Naive thymus-derived CD4-positive, alpha-beta T cell (primary cell): ENCODE data around the gene ZNF502. TPM values are rescaled to one million over a fixed set of nuclear protein-coding genes. Genes with fewer than 3 reads are reported as not detected.
A peak's percentile ranks its signal among the peaks of the same experiment; 100 is the strongest.

Source experiments
- ATAC-seq: fragments of 150-1000 bp; cut with Tn5 transposase; 2 replicates; pipeline ENCODE4 v1.10.0; 2021; ENCODE audit warnings: mild to moderate bottlenecking, moderate library complexity
- CTCF ChIA-PET: fragments of 350-600 bp; sonication (Branson Sonifier 250); formaldehyde crosslinking; loops from one replicate; lab custom pipeline; 2021; ENCODE audit warnings: antibody characterized with exemption; lab: Charles Lee
- POLR2A ChIA-PET: fragments of 350-600 bp; sonication (Branson Sonifier 250); formaldehyde crosslinking; loops from one replicate; lab custom pipeline; 2021; ENCODE audit warnings: antibody characterized with exemption, inconsistent platforms; lab: Charles Lee
- DNase-seq, 9 donors: peaks; one replicate each; pipeline versions ENCODE4 v3.0.0 to v3.0.0-alpha.2; 2020 to 2022; ENCODE audit warnings: mixed read lengths in 1 of 9
- H3K27ac ChIP-seq: one replicate; pipeline ENCODE4 v1.7.0; 2013; ENCODE audit warnings: mild to moderate bottlenecking, low read depth, low read length, moderate library complexity
- H3K27me3 ChIP-seq, 2 donors: one replicate each; pipeline ENCODE4 v1.7.0; 2013; ENCODE audit warnings: low read length in 2 of 2, mild to moderate bottlenecking in 2 of 2, moderate library complexity in 2 of 2; ENCODE audit not compliant: control insufficient read depth in 2 of 2, insufficient read depth in 2 of 2
- H3K36me3 ChIP-seq, 3 experiments: 1 replicate in 2 of 3; 2 replicates in 1 of 3; pipeline ENCODE4 v1.7.0; 2013; ENCODE audit warnings: low read length in 3 of 3, mild to moderate bottlenecking in 3 of 3, moderate library complexity in 1 of 3; ENCODE audit not compliant: insufficient read depth in 3 of 3, control insufficient read depth in 2 of 3
- H3K4me1 ChIP-seq, 2 donors: one replicate each; pipeline ENCODE4 v1.7.0; 2013; ENCODE audit warnings: low read length in 2 of 2, mild to moderate bottlenecking in 2 of 2, moderate library complexity in 1 of 2; ENCODE audit not compliant: control insufficient read depth in 2 of 2, insufficient read depth in 2 of 2
- H3K4me3 ChIP-seq: 2 replicates; pipeline ENCODE4 v1.7.0; 2013; ENCODE audit warnings: mild to moderate bottlenecking, low read length
- H3K9me3 ChIP-seq, 3 experiments: 1 replicate in 2 of 3; 2 replicates in 1 of 3; pipeline ENCODE4 v1.7.0; 2013; ENCODE audit warnings: low read length in 3 of 3; ENCODE audit not compliant: control insufficient read depth in 2 of 3
- H3K27ac Mint-ChIP-seq, 9 donors: one replicate each; pipeline ENCODE4 v1.8.0; 2020 to 2022; ENCODE audit warnings: mixed read lengths in 9 of 9, mild to moderate bottlenecking in 8 of 9, moderate library complexity in 5 of 9, inconsistent platforms in 2 of 9
- H3K27me3 Mint-ChIP-seq, 5 donors: one replicate each; pipeline ENCODE4 v1.8.0; 2021 to 2022; ENCODE audit warnings: mixed read lengths in 5 of 5, mild to moderate bottlenecking in 1 of 5
- H3K36me3 Mint-ChIP-seq, 5 donors: one replicate each; pipeline ENCODE4 v1.8.0; 2020 to 2022; ENCODE audit warnings: mixed read lengths in 5 of 5, mild to moderate bottlenecking in 3 of 5, inconsistent platforms in 1 of 5
- H3K4me1 Mint-ChIP-seq, 7 donors: one replicate each; pipeline ENCODE4 v1.8.0; 2020 to 2022; ENCODE audit warnings: mixed read lengths in 7 of 7, mild to moderate bottlenecking in 3 of 7, inconsistent platforms in 1 of 7
- H3K4me3 Mint-ChIP-seq, 10 donors: one replicate each; pipeline ENCODE4 v1.8.0; 2020 to 2022; ENCODE audit warnings: mild to moderate bottlenecking in 10 of 10, mixed read lengths in 10 of 10, moderate library complexity in 6 of 10, inconsistent platforms in 2 of 10
- H3K9me3 Mint-ChIP-seq, 11 donors: one replicate each; pipeline ENCODE4 v1.8.0; 2020 to 2022; ENCODE audit warnings: mixed read lengths in 11 of 11, mild to moderate bottlenecking in 4 of 11, inconsistent platforms in 1 of 11, moderate library complexity in 1 of 11
- intact Hi-C, 2 donors: fragments of 100-400 bp; cut with micrococcal nuclease; formaldehyde crosslinking; loops; one replicate each; pipeline ENCODE4 v1.15.1; 2023
- polyA plus RNA-seq, 2 donors: library from polyadenylated mRNA; unstranded; fragments of 300-500 nt; fragmentation: Illumina TruSeq; gene quantifications; one replicate each; pipeline ENCODE4 v1.2.3, GENCODE V29; 2021
- total RNA-seq, 6 experiments: library from RNA in 5 of 6; stranded (reverse) in 5 of 6; gene quantifications; 1 replicate in 5 of 6; 2 replicates in 1 of 6; pipeline ENCODE4 v1.2.3 and lab custom pipeline; 2021 to 2026

ZNF502 gene
- total and polyA plus RNA-seq, 7 experiments from 2014 or later: 1.1 to 6.1 (median 4.3) TPM

- Mint-ChIP-seq H3K36me3 (peaks cover 5 to 52% (median 38%) of the 10 kb centered on the region in 5 donors), H3K27ac (no peak overlapping the region), H3K4me3 (no peak overlapping the region), H3K27me3 (peaks cover 0 to 6% (median 0%) of the 10 kb centered on the region in 5 donors), H3K4me1 (no peaks in the 10 kb centered on the region), H3K9me3 (peaks cover 11 to 95% (median 42%) of the 10 kb centered on the region in 11 donors)
- no peaks in the 10 kb centered on the region for H3K4me1 ChIP-seq
- no peak for ATAC-seq
- ChIA-PET CTCF (no interaction called here), POLR2A (no interaction called here)
- peaks cover 0 to 44% (median 0%) of the 10 kb centered on the region in 3 experiments for H3K9me3 ChIP-seq
- no peaks in the 10 kb centered on the region for H3K27me3 ChIP-seq
- H3K36me3 ChIP-seq: peaks cover 0 to 1% (median 0%) of the 10 kb centered on the region in 3 experiments
- H3K4me3 ChIP-seq: no peak overlapping the region
- intact Hi-C loops: no loop called here
- DNase-seq: no peak
- no peak overlapping the region for H3K27ac ChIP-seq
Observed at GRCh38 chr3:44678480-44679116, 33.9 kb upstream of the ZNF502 start.

GRCh38 chr3:44680921-44681455 is 31.5 kb upstream of the ZNF502 start:
- intact Hi-C loops: no loop called here

GRCh38 chr3:44682182-44682896 is 30.1 kb upstream of the ZNF502 start:
- POLR2A ChIA-PET: no interaction called here
- peaks cover 23 to 62% (median 48%) of the 10 kb centered on the region in 5 donors for H3K36me3 Mint-ChIP-seq
- DNase-seq (no peak), ATAC-seq (no peak)
- H3K4me3 ChIP-seq: no peak overlapping the region
- H3K27ac Mint-ChIP-seq: no peak overlapping the region
- no peaks in the 10 kb centered on the region for H3K27me3 ChIP-seq
- no peaks in the 10 kb centered on the region for H3K4me1 ChIP-seq
- intact Hi-C loops: no loop called here
- H3K4me3 Mint-ChIP-seq: no peak overlapping the region
- peaks cover 7 to 22% (median 17%) of the 10 kb centered on the region in 7 donors for H3K4me1 Mint-ChIP-seq
- no peak overlapping the region for H3K27ac ChIP-seq
- peaks cover 0 to 6% (median 0%) of the 10 kb centered on the region in 3 experiments for H3K36me3 ChIP-seq
- peaks cover 1 to 25% (median 11%) of the 10 kb centered on the region in 5 donors for H3K27me3 Mint-ChIP-seq
- CTCF ChIA-PET: interaction anchor here (0.7 kb wide), 1 partner anchor 359 kb away, joined by 3 read pairs; no protein-coding TSS in a partner anchor
- H3K9me3 Mint-ChIP-seq: peaks cover 22 to 96% (median 44%) of the 10 kb centered on the region in 11 donors
- H3K9me3 ChIP-seq: peaks cover 0 to 50% (median 0%) of the 10 kb centered on the region in 3 experiments

More at GRCh38 chr3:44680921-44681455, 31.5 kb upstream of the ZNF502 start:
- DNase-seq (no peak), ATAC-seq (no peak)
- H3K27me3 ChIP-seq: no peaks in the 10 kb centered on the region
- Mint-ChIP-seq H3K4me3 (no peak overlapping the region), H3K27ac (no peak overlapping the region), H3K9me3 (peaks cover 16 to 96% (median 46%) of the 10 kb centered on the region in 11 donors), H3K4me1 (peaks cover 7 to 19% (median 13%) of the 10 kb centered on the region in 7 donors), H3K27me3 (peaks cover 0 to 13% (median 11%) of the 10 kb centered on the region in 5 donors), H3K36me3 (peaks cover 23 to 63% (median 51%) of the 10 kb centered on the region in 5 donors)
- no peak overlapping the region for H3K4me3 ChIP-seq
- POLR2A ChIA-PET: interaction anchor here (1.0 kb wide), 1 partner anchor 26 kb away, joined by 4 read pairs; no protein-coding TSS in a partner anchor
- peaks cover 0 to 6% (median 0%) of the 10 kb centered on the region in 3 experiments for H3K36me3 ChIP-seq
- CTCF ChIA-PET: no interaction called here
- H3K4me1 ChIP-seq: no peaks in the 10 kb centered on the region
- H3K27ac ChIP-seq: no peak overlapping the region
- peaks cover 0 to 50% (median 0%) of the 10 kb centered on the region in 3 experiments for H3K9me3 ChIP-seq

GRCh38 chr3:44685128-44685800 is 27.2 kb upstream of the ZNF502 start:
- H3K4me1 ChIP-seq: no peaks in the 10 kb centered on the region
- Mint-ChIP-seq H3K4me3 (peak overlapping the region; percentile 76 to 94 (median 86)), H3K27me3 (peaks cover 12 to 47% (median 28%) of the 10 kb centered on the region in 5 donors), H3K27ac (peak overlapping the region in 8 of 9 donors; percentile 3 to 92 (median 62)), H3K36me3 (peaks cover 23 to 69% (median 57%) of the 10 kb centered on the region in 5 donors), H3K4me1 (peaks cover 7 to 22% (median 17%) of the 10 kb centered on the region in 7 donors), H3K9me3 (peaks cover 21 to 91% (median 54%) of the 10 kb centered on the region in 11 donors)
- H3K27me3 ChIP-seq: no peaks in the 10 kb centered on the region
- H3K9me3 ChIP-seq: peaks cover 0 to 32% (median 0%) of the 10 kb centered on the region in 3 experiments
- ChIA-PET CTCF (no interaction called here), POLR2A (no interaction called here)
- peak overlapping the region; percentile 26 for H3K27ac ChIP-seq
- peak overlapping the region; percentile 25 for H3K4me3 ChIP-seq
- intact Hi-C loops: loop anchor here in 1 of 2 donors (1.0 kb wide), 2 partner anchors 44 to 60 kb away; partner anchors contain the start of genes ZNF197 and ZNF501
- DNase-seq (peak; percentile 7 to 56 (median 31)), ATAC-seq (peak; percentile 79)
- peaks cover 0 to 6% (median 0%) of the 10 kb centered on the region in 3 experiments for H3K36me3 ChIP-seq

GRCh38 chr3:44687898-44688297 is 24.6 kb upstream of the ZNF502 start:
- H3K4me3 ChIP-seq: no peak overlapping the region
- Mint-ChIP-seq H3K27ac (no peak overlapping the region), H3K4me1 (peaks cover 7 to 22% (median 17%) of the 10 kb centered on the region in 7 donors), H3K9me3 (peaks cover 12 to 89% (median 52%) of the 10 kb centered on the region in 11 donors), H3K27me3 (peaks cover 12 to 73% (median 53%) of the 10 kb centered on the region in 5 donors), H3K4me3 (no peak overlapping the region), H3K36me3 (peaks cover 23 to 56% (median 38%) of the 10 kb centered on the region in 5 donors)
- H3K4me1 ChIP-seq: no peaks in the 10 kb centered on the region
- peaks cover 0 to 6% (median 0%) of the 10 kb centered on the region in 3 experiments for H3K36me3 ChIP-seq
- POLR2A ChIA-PET: no interaction called here
- H3K27ac ChIP-seq: no peak overlapping the region
- no peaks in the 10 kb centered on the region for H3K27me3 ChIP-seq
- H3K9me3 ChIP-seq: peaks cover 0 to 13% (median 0%) of the 10 kb centered on the region in 3 experiments
- ATAC-seq (no peak), DNase-seq (no peak)
- CTCF ChIA-PET: no interaction called here
- intact Hi-C loops: no loop called here
